ENCODE data around the gene PRR12. TPM values are rescaled to one million over a fixed set of nuclear protein-coding genes. Genes with fewer than 3 reads are reported as not detected.
A peak's percentile ranks its signal among the peaks of the same experiment; 100 is the strongest.

PRR12 gene
- total RNA-seq, 5 donors from 2014 or later (not counting 1 experiment from before 2014, with no cell fraction given) = 50.8 to 81.7 (median 78.8) TPM

GRCh38 chr19:49555600-49556411 lies 35.2 kb upstream of the PRR12 start:
- ATAC-seq (replicated peaks in 1 of 4) = peak; percentile 45 to 72 (median 62)
- 75% methylated on average over 27 of the region's 53 CpGs for WGBS (ENCODE audit: insufficient coverage)
- H3K4me1 ChIP-seq (ENCODE audit: control insufficient read depth in 1 of 2, extremely low read depth in 1 of 2, insufficient read depth in 2 of 2, low read length in 2 of 2) = peaks cover 52 to 98% of the 10 kb centered on the region in 2 experiments
- Mint-ChIP-seq H3K9me3 (no peaks in the 10 kb centered on the region), H3K27ac (peak overlapping the region; percentile 97 to 98), H3K36me3 (peaks cover 33% of the 10 kb centered on the region), H3K4me3 (peak overlapping the region; percentile 50 to 79 (median 51)), H3K27me3 (no peaks in the 10 kb centered on the region), H3K4me1 (peaks cover 79 to 82% (median 80%) of the 10 kb centered on the region in 3 donors)
- ChIA-PET CTCF (no interaction called here), POLR2A (no interaction called here)
- peak in 34 of 35 experiments; percentile 51 to 91 (median 82) for DNase-seq
- peak overlapping the region; percentile 52 to 65 for H3K4me3 ChIP-seq (ENCODE audit: control insufficient read depth in 1 of 2, extremely low read depth in 1 of 2, low read length in 1 of 2)
- no peaks in the 10 kb centered on the region for H3K9me3 ChIP-seq
- H3K36me3 ChIP-seq (ENCODE audit: control insufficient read depth in 2 of 2, extremely low read depth in 1 of 2, insufficient read depth in 1 of 2, low read length in 1 of 2) = peaks cover 0 to 45% of the 10 kb centered on the region in 2 donors
- H3K27ac ChIP-seq (ENCODE audit: low read length) = peak overlapping the region; percentile 79
- no peaks in the 10 kb centered on the region for H3K27me3 ChIP-seq (replicated peaks in 1 of 2; ENCODE audit: control insufficient read depth in 2 of 2, extremely low read depth in 1 of 2, insufficient read depth in 2 of 2, low read length in 1 of 2)

- Histone ChIP-seq H3K27ac (ENCODE audit: low read length) (peak overlapping the region; percentile 79), H3K4me1 (ENCODE audit: control insufficient read depth in 1 of 2, extremely low read depth in 1 of 2, insufficient read depth in 2 of 2, low read length in 2 of 2) (peaks cover 55 to 98% of the 10 kb centered on the region in 2 experiments), H3K36me3 (ENCODE audit: control insufficient read depth in 2 of 2, extremely low read depth in 1 of 2, insufficient read depth in 1 of 2, low read length in 1 of 2) (peaks cover 0 to 45% of the 10 kb centered on the region in 2 donors), H3K9me3 (no peaks in the 10 kb centered on the region), H3K4me3 (ENCODE audit: control insufficient read depth in 1 of 2, extremely low read depth in 1 of 2, low read length in 1 of 2) (peak overlapping the region; percentile 65 to 81), H3K27me3 (replicated peaks in 1 of 2; ENCODE audit: control insufficient read depth in 2 of 2, extremely low read depth in 1 of 2, insufficient read depth in 2 of 2, low read length in 1 of 2) (no peaks in the 10 kb centered on the region)
- Mint-ChIP-seq H3K27me3 (no peaks in the 10 kb centered on the region), H3K9me3 (no peaks in the 10 kb centered on the region), H3K4me1 (peaks cover 83 to 86% (median 83%) of the 10 kb centered on the region in 3 donors), H3K4me3 (peak overlapping the region; percentile 75 to 96 (median 86)), H3K36me3 (peaks cover 33% of the 10 kb centered on the region), H3K27ac (peak overlapping the region; percentile 94 to 99)
- ATAC-seq (replicated peaks in 1 of 4) = peak in 3 of 4 experiments; percentile 5 to 15 (median 8)
- POLR2A ChIA-PET = interaction anchor here in 1 of 2 donors (0.6 kb wide), 1 partner anchor 679 kb away, joined by 3 read pairs; no protein-coding TSS in a partner anchor
- CTCF ChIA-PET = interaction anchor here (0.6 to 2.1 kb wide), 2 partner anchors 14 to 54 kb away, joined by 3 to 10 read pairs; no protein-coding TSS in a partner anchor
- WGBS (ENCODE audit: insufficient coverage) = 87% methylated on average over 47 of the region's 66 CpGs
- peak in 8 of 35 experiments; percentile 21 to 54 (median 33) for DNase-seq
Observed at GRCh38 chr19:49556412-49557398, 34.3 kb upstream of the PRR12 start.

DNA sequence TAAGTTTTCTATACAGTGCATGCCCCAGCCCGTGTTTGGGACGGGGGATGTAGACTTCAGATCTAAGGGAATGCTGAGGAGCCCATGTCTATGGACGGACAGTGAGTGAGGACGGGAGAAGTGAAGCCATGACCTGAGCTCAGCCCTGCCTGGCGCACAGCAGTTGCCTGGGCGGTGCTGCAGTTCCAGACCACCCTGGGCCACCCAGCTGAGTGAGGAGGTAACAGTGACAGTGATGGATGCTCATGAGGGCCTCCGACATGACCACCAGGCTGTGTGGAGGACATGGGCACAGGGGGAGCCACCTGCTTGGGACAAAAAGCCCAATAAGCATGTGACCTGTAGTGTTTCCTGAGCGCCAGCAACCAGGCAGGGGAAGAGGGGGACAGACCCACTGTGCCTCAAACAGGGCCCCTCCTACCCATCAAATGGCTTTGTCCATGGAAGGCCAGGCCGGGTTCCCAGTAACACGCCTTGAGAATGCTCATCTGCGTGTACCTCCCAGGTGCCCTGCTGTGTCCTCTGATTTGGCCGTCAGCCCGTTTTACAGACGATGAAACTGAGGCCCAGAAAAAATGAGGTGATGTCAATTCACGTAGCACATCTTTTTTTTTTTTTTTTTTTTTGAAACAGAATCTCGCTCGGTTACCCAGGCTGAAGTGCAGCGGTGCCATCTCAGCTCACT lies 33.2 kb upstream of the PRR12 start:
- Mint-ChIP-seq H3K4me3 (peak overlapping the region; percentile 75 to 96 (median 86)), H3K4me1 (peaks cover 78 to 89% (median 85%) of the 10 kb centered on the region in 3 donors), H3K27me3 (no peaks in the 10 kb centered on the region), H3K9me3 (no peaks in the 10 kb centered on the region), H3K27ac (peak overlapping the region; percentile 94 to 99), H3K36me3 (peaks cover 30% of the 10 kb centered on the region)
- Histone ChIP-seq H3K9me3 (no peaks in the 10 kb centered on the region), H3K27me3 (replicated peaks in 1 of 2; ENCODE audit: control insufficient read depth in 2 of 2, extremely low read depth in 1 of 2, insufficient read depth in 2 of 2, low read length in 1 of 2) (no peaks in the 10 kb centered on the region), H3K4me3 (ENCODE audit: control insufficient read depth in 1 of 2, extremely low read depth in 1 of 2, low read length in 1 of 2) (peak overlapping the region; percentile 65 to 81), H3K36me3 (ENCODE audit: control insufficient read depth in 2 of 2, extremely low read depth in 1 of 2, insufficient read depth in 1 of 2, low read length in 1 of 2) (peaks cover 0 to 45% of the 10 kb centered on the region in 2 donors), H3K27ac (ENCODE audit: low read length) (peak overlapping the region; percentile 79), H3K4me1 (ENCODE audit: control insufficient read depth in 1 of 2, extremely low read depth in 1 of 2, insufficient read depth in 2 of 2, low read length in 2 of 2) (peaks cover 56 to 97% of the 10 kb centered on the region in 2 experiments)
- peak in 1 of 35 experiments; percentile 35 for DNase-seq
- no peak for ATAC-seq (replicated peaks in 1 of 4)
- ChIA-PET POLR2A (interaction anchor here in 1 of 2 donors (0.5 to 0.7 kb wide), 2 partner anchors 13 to 46 kb away, joined by 4 to 5 read pairs; no protein-coding TSS in a partner anchor), CTCF (interaction anchor here (0.6 to 3.5 kb wide), 3 partner anchors 11 to 55 kb away, joined by 3 to 14 read pairs (median 10); no protein-coding TSS in a partner anchor)
- WGBS (ENCODE audit: insufficient coverage) = 68% methylated on average over 9 of the region's 18 CpGs

DNA sequence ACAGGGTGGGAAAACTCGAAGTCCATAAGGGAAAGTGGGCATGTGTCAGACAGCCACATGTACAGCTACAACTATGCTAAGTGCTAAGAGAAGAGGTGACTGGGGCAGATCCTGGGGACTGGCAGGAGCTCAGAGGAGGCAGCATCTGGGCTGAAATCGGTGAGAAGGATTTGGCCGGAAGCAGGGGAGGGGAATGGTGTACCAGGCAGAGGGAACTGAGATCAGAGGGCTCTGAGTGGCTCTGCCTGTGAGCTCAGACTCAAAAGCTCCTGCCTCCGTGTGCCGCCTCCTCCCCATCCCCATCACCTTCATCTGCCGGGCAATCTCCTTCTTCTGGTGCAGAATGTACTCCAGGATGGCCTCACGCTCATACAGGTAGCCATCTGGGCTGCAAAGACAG lies 32.4 kb upstream of the PRR12 start:
- peak overlapping the region; percentile 79 for H3K27ac ChIP-seq (ENCODE audit: low read length)
- H3K4me3 ChIP-seq (ENCODE audit: control insufficient read depth in 1 of 2, extremely low read depth in 1 of 2, low read length in 1 of 2) = peak overlapping the region; percentile 65 to 81
- peaks cover 0 to 45% of the 10 kb centered on the region in 2 donors for H3K36me3 ChIP-seq (ENCODE audit: control insufficient read depth in 2 of 2, extremely low read depth in 1 of 2, insufficient read depth in 1 of 2, low read length in 1 of 2)
- H3K36me3 Mint-ChIP-seq = peaks cover 30% of the 10 kb centered on the region
- peak overlapping the region; percentile 94 to 99 for H3K27ac Mint-ChIP-seq
- DNase-seq (peak in 11 of 35 experiments; percentile 31 to 59 (median 42)), ATAC-seq (replicated peaks in 1 of 4) (peak in 3 of 4 experiments; percentile 10 to 33 (median 18))
- peaks cover 56 to 97% of the 10 kb centered on the region in 2 experiments for H3K4me1 ChIP-seq (ENCODE audit: control insufficient read depth in 1 of 2, extremely low read depth in 1 of 2, insufficient read depth in 2 of 2, low read length in 2 of 2)
- ChIA-PET CTCF (interaction anchor here (0.6 to 3.5 kb wide), 8 partner anchors 10 to 311 kb away, joined by 3 to 14 read pairs (median 5); no protein-coding TSS in a partner anchor), POLR2A (interaction anchor here (0.5 to 1.1 kb wide), 4 partner anchors 10 to 312 kb away, joined by 3 to 11 read pairs (median 3); no protein-coding TSS in a partner anchor)
- H3K9me3 ChIP-seq = no peaks in the 10 kb centered on the region
- peaks cover 78 to 90% (median 84%) of the 10 kb centered on the region in 3 donors for H3K4me1 Mint-ChIP-seq
- no peaks in the 10 kb centered on the region for H3K9me3 Mint-ChIP-seq
- 27% methylated on average over 2 of the region's 7 CpGs for WGBS (ENCODE audit: insufficient coverage)
- peak overlapping the region; percentile 86 to 96 (median 86) for H3K4me3 Mint-ChIP-seq
- H3K27me3 Mint-ChIP-seq = no peaks in the 10 kb centered on the region
- H3K27me3 ChIP-seq (replicated peaks in 1 of 2; ENCODE audit: control insufficient read depth in 2 of 2, extremely low read depth in 1 of 2, insufficient read depth in 2 of 2, low read length in 1 of 2) = no peaks in the 10 kb centered on the region

- Mint-ChIP-seq H3K27me3 (no peaks in the 10 kb centered on the region), H3K9me3 (no peaks in the 10 kb centered on the region), H3K4me1 (peaks cover 78 to 89% (median 83%) of the 10 kb centered on the region in 3 donors), H3K4me3 (peak overlapping the region; percentile 86 to 96 (median 86)), H3K36me3 (peaks cover 34% of the 10 kb centered on the region), H3K27ac (peak overlapping the region; percentile 94 to 99)
- Histone ChIP-seq H3K4me1 (ENCODE audit: control insufficient read depth in 1 of 2, extremely low read depth in 1 of 2, insufficient read depth in 2 of 2, low read length in 2 of 2) (peaks cover 57 to 97% of the 10 kb centered on the region in 2 experiments), H3K27me3 (replicated peaks in 1 of 2; ENCODE audit: control insufficient read depth in 2 of 2, extremely low read depth in 1 of 2, insufficient read depth in 2 of 2, low read length in 1 of 2) (no peaks in the 10 kb centered on the region), H3K36me3 (ENCODE audit: control insufficient read depth in 2 of 2, extremely low read depth in 1 of 2, insufficient read depth in 1 of 2, low read length in 1 of 2) (peaks cover 0 to 45% of the 10 kb centered on the region in 2 donors), H3K9me3 (no peaks in the 10 kb centered on the region), H3K4me3 (ENCODE audit: control insufficient read depth in 1 of 2, extremely low read depth in 1 of 2, low read length in 1 of 2) (peak overlapping the region; percentile 65 to 81), H3K27ac (ENCODE audit: low read length) (peak overlapping the region; percentile 79)
- ATAC-seq (replicated peaks in 1 of 4) = no peak
- DNase-seq = no peak
- ChIA-PET CTCF (interaction anchor here (0.6 to 3.5 kb wide), 6 partner anchors 10 to 258 kb away, joined by 3 to 14 read pairs (median 4); no protein-coding TSS in a partner anchor), POLR2A (interaction anchor here in 1 of 2 donors (1.1 kb wide), 1 partner anchor 10 kb away, joined by 3 read pairs; no protein-coding TSS in a partner anchor)
- WGBS (ENCODE audit: insufficient coverage) = 48% methylated on average over 2 of the region's 3 CpGs
Observed at GRCh38 chr19:49559443-49559842, 31.5 kb upstream of the PRR12 start.
